ENCODE results near the gene PRR3. TPM values are rescaled to one million over a fixed set of nuclear protein-coding genes. Genes with fewer than 3 reads are reported as not detected.

Gene PRR3
- polyA plus RNA-seq, 3 donors: 2.8 to 7.1 (median 3.6) TPM

GRCh38 chr6:30541515-30542403 lies 15.3 kb upstream of the PRR3 start:
- peaks cover 12 to 20% of the 10 kb centered on the region in 2 donors for H3K36me3 Mint-ChIP-seq
- peak overlapping the region; percentile 33 for H2AFZ ChIP-seq (ENCODE audit: insufficient read depth, low read depth, low read length, poor library complexity, severe bottlenecking)
- peak; percentile 77 to 86 (median 83) for DNase-seq

DNA sequence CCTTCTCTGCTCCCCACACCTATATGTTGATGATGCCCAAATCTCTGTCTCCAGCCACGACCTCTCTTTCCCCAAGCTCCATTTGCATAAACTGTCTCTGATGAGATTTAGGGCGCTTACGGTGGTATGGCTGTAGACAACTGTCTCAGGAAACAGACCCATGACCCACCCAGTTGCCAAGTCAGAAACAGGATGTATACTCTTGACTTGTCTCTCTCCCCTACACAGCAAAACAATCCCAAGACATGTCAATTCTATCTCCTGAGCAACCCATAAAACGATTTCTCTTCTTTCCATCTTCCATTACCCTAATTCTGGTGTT lies 14.7 kb upstream of the PRR3 start:
- Mint-ChIP-seq H3K4me1 (peaks cover 24% of the 10 kb centered on the region), H3K27ac (peak overlapping the region in 4 of 7 donors; percentile 1 to 64 (median 52)), H3K9me3 (no peaks in the 10 kb centered on the region), H3K27me3 (ENCODE audit: low read depth in 3 of 3) (peaks cover 14 to 26% (median 21%) of the 10 kb centered on the region in 3 donors), H3K4me3 (peak overlapping the region; percentile 68 to 91), H3K36me3 (peaks cover 15 to 23% of the 10 kb centered on the region in 2 donors)
- peak overlapping the region in 1 of 3 experiments; percentile 69 for H3K4me3 ChIP-seq (replicated peaks in 1 of 3; ENCODE audit: low read depth in 2 of 3, low read length in 3 of 3)
- no peaks in the 10 kb centered on the region for H3K79me2 ChIP-seq (ENCODE audit: insufficient read depth, low read length)
- H3K27ac ChIP-seq (ENCODE audit: low read depth in 1 of 2, low read length in 2 of 2): no peak overlapping the region
- no peak overlapping the region for H2AFZ ChIP-seq (ENCODE audit: insufficient read depth, low read depth, low read length, poor library complexity, severe bottlenecking)
- DNase-seq: peak in 1 of 3 donors; percentile 23
- peaks cover 0 to 16% of the 10 kb centered on the region in 2 donors for H3K36me3 ChIP-seq (replicated peaks in 1 of 2; ENCODE audit: control insufficient read depth in 1 of 2, insufficient read depth in 2 of 2, low read length in 2 of 2)
- H3K9ac ChIP-seq (ENCODE audit: insufficient read depth, low read length, poor library complexity, severe bottlenecking): no peak overlapping the region
- TF ChIP-seq, protein P1, sequence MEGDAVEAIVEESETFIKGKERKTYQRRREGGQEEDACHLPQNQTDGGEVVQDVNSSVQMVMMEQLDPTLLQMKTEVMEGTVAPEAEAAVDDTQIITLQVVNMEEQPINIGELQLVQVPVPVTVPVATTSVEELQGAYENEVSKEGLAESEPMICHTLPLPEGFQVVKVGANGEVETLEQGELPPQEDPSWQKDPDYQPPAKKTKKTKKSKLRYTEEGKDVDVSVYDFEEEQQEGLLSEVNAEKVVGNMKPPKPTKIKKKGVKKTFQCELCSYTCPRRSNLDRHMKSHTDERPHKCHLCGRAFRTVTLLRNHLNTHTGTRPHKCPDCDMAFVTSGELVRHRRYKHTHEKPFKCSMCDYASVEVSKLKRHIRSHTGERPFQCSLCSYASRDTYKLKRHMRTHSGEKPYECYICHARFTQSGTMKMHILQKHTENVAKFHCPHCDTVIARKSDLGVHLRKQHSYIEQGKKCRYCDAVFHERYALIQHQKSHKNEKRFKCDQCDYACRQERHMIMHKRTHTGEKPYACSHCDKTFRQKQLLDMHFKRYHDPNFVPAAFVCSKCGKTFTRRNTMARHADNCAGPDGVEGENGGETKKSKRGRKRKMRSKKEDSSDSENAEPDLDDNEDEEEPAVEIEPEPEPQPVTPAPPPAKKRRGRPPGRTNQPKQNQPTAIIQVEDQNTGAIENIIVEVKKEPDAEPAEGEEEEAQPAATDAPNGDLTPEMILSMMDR (IDR thresholded peaks at IDR 0.05): no peak
- WGBS (ENCODE audit: insufficient coverage): 0% methylated on average over 2 of the region's 4 CpGs
- H3K4me1 ChIP-seq (ENCODE audit: control insufficient read depth in 1 of 2, insufficient read depth in 2 of 2, low read length in 2 of 2): peaks cover 13 to 18% of the 10 kb centered on the region in 2 donors
- H3K9me3 ChIP-seq (replicated peaks in 1 of 2; ENCODE audit: control insufficient read depth in 1 of 2, insufficient read depth in 1 of 2, low read length in 2 of 2): no peaks in the 10 kb centered on the region
- no peaks in the 10 kb centered on the region for H4K20me1 ChIP-seq (ENCODE audit: insufficient read depth, low read length)
- intact Hi-C loops (cut with micrococcal nuclease): loop anchor here (5.0 to 10.0 kb wide), 3 partner anchors 52 to 60 kb away; no protein-coding TSS in a partner anchor
- peak overlapping the region; percentile 85 for H3K4me2 ChIP-seq (replicated peaks; ENCODE audit: extremely low read depth, low read length, poor library complexity, severe bottlenecking)
- peaks cover 13 to 14% of the 10 kb centered on the region in 2 donors for H3K27me3 ChIP-seq (ENCODE audit: control insufficient read depth in 2 of 2, insufficient read depth in 2 of 2, low read length in 2 of 2)

More at GRCh38 chr6:30541515-30542403, 15.3 kb upstream of the PRR3 start:
- no peaks in the 10 kb centered on the region for H3K9me3 Mint-ChIP-seq
- H3K4me1 Mint-ChIP-seq: peaks cover 22% of the 10 kb centered on the region
- intact Hi-C loops (cut with micrococcal nuclease): loop anchor here (2.0 to 10.0 kb wide), 4 partner anchors 53 to 189 kb away; no protein-coding TSS in a partner anchor
- Histone ChIP-seq H4K20me1 (ENCODE audit: insufficient read depth, low read length) (no peaks in the 10 kb centered on the region), H3K4me1 (ENCODE audit: control insufficient read depth in 1 of 2, insufficient read depth in 2 of 2, low read length in 2 of 2) (peaks cover 13 to 18% of the 10 kb centered on the region in 2 donors), H3K79me2 (ENCODE audit: insufficient read depth, low read length) (no peaks in the 10 kb centered on the region), H3K27ac (ENCODE audit: low read depth in 1 of 2, low read length in 2 of 2) (no peak overlapping the region), H3K9ac (ENCODE audit: insufficient read depth, low read length, poor library complexity, severe bottlenecking) (no peak overlapping the region), H3K4me3 (replicated peaks in 1 of 3; ENCODE audit: low read depth in 2 of 3, low read length in 3 of 3) (peak overlapping the region; percentile 10 to 69 (median 50)), H3K36me3 (replicated peaks in 1 of 2; ENCODE audit: control insufficient read depth in 1 of 2, insufficient read depth in 2 of 2, low read length in 2 of 2) (peaks cover 0 to 13% of the 10 kb centered on the region in 2 donors), H3K4me2 (replicated peaks; ENCODE audit: extremely low read depth, low read length, poor library complexity, severe bottlenecking) (peak overlapping the region; percentile 85), H3K27me3 (ENCODE audit: control insufficient read depth in 2 of 2, insufficient read depth in 2 of 2, low read length in 2 of 2) (peaks cover 13 to 14% of the 10 kb centered on the region in 2 donors), H3K9me3 (replicated peaks in 1 of 2; ENCODE audit: control insufficient read depth in 1 of 2, insufficient read depth in 1 of 2, low read length in 2 of 2) (no peaks in the 10 kb centered on the region)
- TF ChIP-seq, protein P1 (IDR thresholded peaks at IDR 0.05): peak; percentile 98
- peak overlapping the region in 6 of 7 donors; percentile 23 to 68 (median 54) for H3K27ac Mint-ChIP-seq
- WGBS (ENCODE audit: insufficient coverage): 2% methylated on average over 18 of the region's 23 CpGs
- peaks cover 15 to 26% (median 22%) of the 10 kb centered on the region in 3 donors for H3K27me3 Mint-ChIP-seq (ENCODE audit: low read depth in 3 of 3)
- peak overlapping the region; percentile 68 to 91 for H3K4me3 Mint-ChIP-seq

Measured in CD14-positive monocyte (primary cell).